HL-60 (cell line): ENCODE data around the gene NINJ2.

Experiments
- DNase-seq, 2 experiments: peaks; one replicate each; pipeline ENCODE4 v3.0.0-alpha.2; 2010 to 2020; ENCODE audit warnings: low read depth in 1 of 2, low spot score in 1 of 2
- H3K27ac ChIP-seq: fragments of 250-450 bp; sonication (Bioruptor Pico); replicated peaks from 2 replicates; pipeline ENCODE4 v1.5.1; 2020; ENCODE audit warnings: mild to moderate bottlenecking, moderate library complexity
- H3K27me3 ChIP-seq: fragments of 250-450 bp; sonication (Bioruptor Pico); 2 replicates; pipeline ENCODE4 v1.5.1; 2021; ENCODE audit warnings: mild to moderate bottlenecking, moderate library complexity; ENCODE audit not compliant: insufficient read depth, poor library complexity, severe bottlenecking
- H3K4me3 ChIP-seq: replicated peaks from 2 replicates; pipeline ENCODE4 v1.5.1; 2011; ENCODE audit warnings: mild to moderate bottlenecking, control low read depth, low read length; ENCODE audit not compliant: insufficient read depth
- CTCF ChIP-seq: IDR thresholded peaks from one replicate; pipeline ENCODE4 v1.5.1; 2011; ENCODE audit warnings: low read length, control low read depth, inconsistent platforms; ENCODE audit not compliant: insufficient read depth
- GABPA ChIP-seq: IDR thresholded peaks from 2 replicates; pipeline ENCODE4 v1.6.1; 2012; ENCODE audit warnings: low read depth
- POLR2AphosphoS5 ChIP-seq: IDR thresholded peaks from 2 replicates; pipeline ENCODE4 v1.6.1; 2012; ENCODE audit warnings: low read depth
- REST ChIP-seq: IDR thresholded peaks from 2 replicates; pipeline ENCODE4 v1.6.1; 2012; ENCODE audit warnings: low read depth; ENCODE audit not compliant: insufficient replicate concordance
- SPI1 ChIP-seq: IDR thresholded peaks from 2 replicates; pipeline ENCODE4 v1.6.1; 2012; ENCODE audit warnings: low read depth, mild to moderate bottlenecking, borderline replicate concordance

Gene NINJ2

GRCh38 chr12:556498-556897 lies 106.7 kb downstream of the NINJ2 start:
- no peak overlapping the region for H3K27ac ChIP-seq
- no peaks in the 10 kb centered on the region for H3K27me3 ChIP-seq
- TF ChIP-seq CTCF: no peak
- no peak for TF ChIP-seq SPI1
- no peak for TF ChIP-seq REST
- TF ChIP-seq GABPA: no peak
- H3K4me3 ChIP-seq: no peak overlapping the region
- no peak for DNase-seq

GRCh38 chr12:554001-554285 lies 109.3 kb downstream of the NINJ2 start:
- DNase-seq: no peak
- Histone ChIP-seq H3K27ac (no peak overlapping the region), H3K4me3 (no peak overlapping the region), H3K27me3 (no peaks in the 10 kb centered on the region)
- TF ChIP-seq GABPA (no peak), CTCF (no peak), SPI1 (no peak), POLR2AphosphoS5 (no peak), REST (no peak)

- Histone ChIP-seq H3K27ac (no peak overlapping the region), H3K27me3 (no peaks in the 10 kb centered on the region), H3K4me3 (no peak overlapping the region)
- TF ChIP-seq GABPA (no peak), SPI1 (peak; percentile 70)
- peak in 1 of 2 experiments; percentile 48 for DNase-seq
These were observed 109.8 kb downstream of the NINJ2 start for GRCh38 chr12:553216-554000.

- H3K27ac ChIP-seq: no peak overlapping the region
- DNase-seq: no peak
- no peak for TF ChIP-seq POLR2AphosphoS5
- no peak for TF ChIP-seq GABPA
- TF ChIP-seq SPI1: no peak
- TF ChIP-seq CTCF: no peak
- no peak for TF ChIP-seq REST
- H3K27me3 ChIP-seq: no peaks in the 10 kb centered on the region
- H3K4me3 ChIP-seq: no peak overlapping the region
These were observed 110.8 kb downstream of the NINJ2 start for GRCh38 chr12:552466-552865.
